Mesothelial cell of epicardium (in vitro differentiated cells): Measurements from ENCODE around the gene ETNK2. TPM values are rescaled to one million over a fixed set of nuclear protein-coding genes. Genes with fewer than 3 reads are reported as not detected.

Experiments used
- DNase-seq, 2 experiments: peaks; one replicate each; pipeline ENCODE4 v3.0.0; 2021; ENCODE audit warnings: low spot score in 2 of 2; ENCODE audit not compliant: unreplicated experiment in 2 of 2
- H3K27ac Mint-ChIP-seq: 2 replicates; pipeline ENCODE4 v1.8.0; 2021; ENCODE audit warnings: mixed read lengths
- H3K27me3 Mint-ChIP-seq: 2 replicates; pipeline ENCODE4 v1.8.0; 2021; ENCODE audit warnings: low read depth, mixed read lengths
- H3K36me3 Mint-ChIP-seq: 2 replicates; pipeline ENCODE4 v1.8.0; 2021; ENCODE audit warnings: mixed read lengths
- H3K4me1 Mint-ChIP-seq: 2 replicates; pipeline ENCODE4 v1.8.0; 2021; ENCODE audit warnings: mixed read lengths
- H3K4me3 Mint-ChIP-seq: 2 replicates; pipeline ENCODE4 v1.8.0; 2021; ENCODE audit warnings: mild to moderate bottlenecking, moderate library complexity, mixed read lengths
- H3K9me3 Mint-ChIP-seq: 2 replicates; pipeline ENCODE4 v1.8.0; 2021; ENCODE audit warnings: mixed read lengths
- total RNA-seq: library from RNA; stranded (reverse); gene quantifications from 3 replicates; pipeline ENCODE4 v1.2.1, GENCODE V29; 2021
- TF ChIP-seq, protein P1 (sequence below): fragments of 200-600 bp; sonication (generic); IDR thresholded peaks from one replicate; pipeline ENCODE4 v1.5.0; 2021; ENCODE audit warnings: antibody characterized with exemption; ENCODE audit not compliant: unreplicated experiment

The ETNK2 gene
- total RNA-seq, 1 donor from 2014 or later, result 19.2 TPM

DNA sequence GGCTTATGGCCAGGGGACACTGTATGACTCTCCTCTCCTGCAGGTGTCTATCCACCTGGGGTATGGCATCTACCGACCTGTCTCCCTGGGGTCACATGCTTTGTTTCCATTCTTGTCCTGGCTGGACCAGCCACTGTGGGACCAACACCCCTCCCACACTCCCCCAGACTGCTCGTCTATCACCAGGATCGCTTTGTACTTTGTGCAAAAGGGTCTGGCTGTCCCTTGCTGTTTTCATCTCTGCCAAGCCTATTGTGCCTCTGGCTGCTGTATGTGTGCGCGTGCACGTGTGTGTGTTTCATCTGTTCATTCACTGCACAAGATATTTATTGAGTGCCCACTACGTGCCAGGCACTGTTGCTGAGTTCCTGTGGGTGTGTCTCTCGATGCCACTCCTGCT is 25.5 kb downstream of the ETNK2 start:
- no peaks in the 10 kb centered on the region for H3K27me3 Mint-ChIP-seq
- peaks cover 22% of the 10 kb centered on the region for H3K36me3 Mint-ChIP-seq
- H3K4me3 Mint-ChIP-seq, result no peak overlapping the region
- DNase-seq, result no peak
- peak overlapping the region; percentile 71 for H3K27ac Mint-ChIP-seq
- H3K9me3 Mint-ChIP-seq, result no peaks in the 10 kb centered on the region
- H3K4me1 Mint-ChIP-seq, result peaks cover 40% of the 10 kb centered on the region
- TF ChIP-seq, protein P1, sequence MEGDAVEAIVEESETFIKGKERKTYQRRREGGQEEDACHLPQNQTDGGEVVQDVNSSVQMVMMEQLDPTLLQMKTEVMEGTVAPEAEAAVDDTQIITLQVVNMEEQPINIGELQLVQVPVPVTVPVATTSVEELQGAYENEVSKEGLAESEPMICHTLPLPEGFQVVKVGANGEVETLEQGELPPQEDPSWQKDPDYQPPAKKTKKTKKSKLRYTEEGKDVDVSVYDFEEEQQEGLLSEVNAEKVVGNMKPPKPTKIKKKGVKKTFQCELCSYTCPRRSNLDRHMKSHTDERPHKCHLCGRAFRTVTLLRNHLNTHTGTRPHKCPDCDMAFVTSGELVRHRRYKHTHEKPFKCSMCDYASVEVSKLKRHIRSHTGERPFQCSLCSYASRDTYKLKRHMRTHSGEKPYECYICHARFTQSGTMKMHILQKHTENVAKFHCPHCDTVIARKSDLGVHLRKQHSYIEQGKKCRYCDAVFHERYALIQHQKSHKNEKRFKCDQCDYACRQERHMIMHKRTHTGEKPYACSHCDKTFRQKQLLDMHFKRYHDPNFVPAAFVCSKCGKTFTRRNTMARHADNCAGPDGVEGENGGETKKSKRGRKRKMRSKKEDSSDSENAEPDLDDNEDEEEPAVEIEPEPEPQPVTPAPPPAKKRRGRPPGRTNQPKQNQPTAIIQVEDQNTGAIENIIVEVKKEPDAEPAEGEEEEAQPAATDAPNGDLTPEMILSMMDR, result no peak

DNA sequence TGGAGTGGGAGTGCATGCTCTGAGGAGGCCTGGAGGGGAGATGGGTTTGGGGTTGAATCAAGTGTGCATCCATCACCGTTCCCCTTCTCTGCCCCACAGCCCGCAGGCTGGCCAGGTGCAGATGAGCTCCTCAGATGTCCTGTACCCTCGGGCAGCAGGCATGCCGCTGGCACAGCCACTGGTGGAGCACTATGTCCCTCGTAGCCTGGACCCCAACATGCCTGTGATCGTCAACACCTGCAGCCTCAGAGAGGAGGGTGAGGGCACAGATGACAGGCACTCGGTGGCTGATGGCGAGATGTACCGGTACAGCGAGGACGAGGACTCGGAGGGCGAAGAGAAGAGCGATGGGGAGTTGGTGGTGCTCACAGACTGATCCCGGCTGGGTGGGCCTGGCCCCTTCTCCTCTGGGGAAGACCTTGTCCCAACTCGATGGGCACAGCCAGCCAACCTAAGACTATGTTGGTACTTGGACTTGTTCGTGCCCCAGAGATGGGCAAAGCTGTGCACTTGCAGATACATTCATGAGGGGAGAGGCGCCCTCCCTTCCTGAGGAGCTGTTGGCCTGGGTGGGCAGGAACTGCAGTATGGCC is 26.0 kb downstream of the ETNK2 start:
- no peak overlapping the region for H3K27ac Mint-ChIP-seq

DNA sequence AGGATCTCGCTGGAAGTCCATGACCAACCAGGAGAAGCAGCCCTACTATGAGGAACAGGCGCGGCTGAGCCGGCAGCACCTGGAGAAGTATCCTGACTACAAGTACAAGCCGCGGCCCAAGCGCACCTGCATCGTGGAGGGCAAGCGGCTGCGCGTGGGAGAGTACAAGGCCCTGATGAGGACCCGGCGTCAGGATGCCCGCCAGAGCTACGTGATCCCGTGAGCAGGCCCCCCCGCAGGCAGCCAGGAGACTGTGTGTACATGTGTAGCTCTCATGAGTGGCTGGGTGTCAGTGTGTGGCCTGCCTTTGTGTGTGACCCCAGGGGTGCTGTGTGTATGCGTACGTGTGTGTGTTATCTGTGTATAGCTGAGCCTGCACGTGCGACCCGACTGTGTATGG is 27.2 kb downstream of the ETNK2 start:
- TF ChIP-seq, protein P1, result no peak
- no peak overlapping the region for H3K4me3 Mint-ChIP-seq
- H3K27ac Mint-ChIP-seq, result no peak overlapping the region
- H3K9me3 Mint-ChIP-seq, result no peaks in the 10 kb centered on the region
- peaks cover 30% of the 10 kb centered on the region for H3K4me1 Mint-ChIP-seq
- peaks cover 19% of the 10 kb centered on the region for H3K36me3 Mint-ChIP-seq
- DNase-seq, result no peak
- H3K27me3 Mint-ChIP-seq, result no peaks in the 10 kb centered on the region

More for the DNA sequence above, 26.0 kb downstream of the ETNK2 start:
- DNase-seq, result no peak
- peaks cover 21% of the 10 kb centered on the region for H3K36me3 Mint-ChIP-seq
- H3K27me3 Mint-ChIP-seq, result no peaks in the 10 kb centered on the region
- TF ChIP-seq, protein P1, result no peak
- no peaks in the 10 kb centered on the region for H3K9me3 Mint-ChIP-seq
- H3K4me3 Mint-ChIP-seq, result no peak overlapping the region
- peaks cover 35% of the 10 kb centered on the region for H3K4me1 Mint-ChIP-seq

DNA sequence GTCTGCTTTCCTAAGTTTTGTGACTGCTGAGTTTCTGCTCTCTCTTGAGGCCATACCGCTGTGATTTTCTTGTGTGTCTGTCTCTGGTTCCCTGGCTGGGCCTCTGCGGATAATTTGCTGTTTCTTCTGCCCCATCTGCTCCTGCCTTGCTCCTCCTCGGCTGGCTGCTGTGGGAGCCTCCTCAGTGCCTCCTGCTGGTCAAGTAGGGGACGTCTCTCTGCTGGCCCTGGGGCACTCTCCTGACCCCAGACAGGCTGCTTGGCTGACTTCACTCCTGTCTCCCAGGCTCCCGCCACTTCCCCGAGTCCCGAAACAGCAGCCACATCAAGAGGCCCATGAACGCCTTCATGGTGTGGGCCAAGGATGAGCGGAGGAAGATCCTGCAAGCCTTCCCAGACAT is 28.5 kb downstream of the ETNK2 start:
- TF ChIP-seq, protein P1, result no peak
- Mint-ChIP-seq H3K4me3 (no peak overlapping the region), H3K36me3 (peaks cover 26% of the 10 kb centered on the region), H3K9me3 (no peaks in the 10 kb centered on the region), H3K27me3 (no peaks in the 10 kb centered on the region), H3K27ac (no peak overlapping the region), H3K4me1 (peaks cover 18% of the 10 kb centered on the region)
- no peak for DNase-seq

- peaks cover 29% of the 10 kb centered on the region for H3K36me3 Mint-ChIP-seq
- DNase-seq, result no peak
- H3K27me3 Mint-ChIP-seq, result no peaks in the 10 kb centered on the region
- H3K9me3 Mint-ChIP-seq, result no peaks in the 10 kb centered on the region
- TF ChIP-seq, protein P1, result no peak
- no peak overlapping the region for H3K27ac Mint-ChIP-seq
- H3K4me1 Mint-ChIP-seq, result peaks cover 9% of the 10 kb centered on the region
- H3K4me3 Mint-ChIP-seq, result no peak overlapping the region
Measured at GRCh38 chr1:204121840-204122555, 29.8 kb downstream of the ETNK2 start.
